T-helper 1 cell treated with Interleukin-12 subunit alpha and Interleukin-12 subunit beta and Interleukin-4 antibody, amounts not matched to agents 30 μg/mL and 1 μg/mL, for 36 hours (primary cell): ENCODE results near the gene MBTD1.
"Not testable (repeated sequence)": the region's sequence is repeated elsewhere in the genome, so short reads cannot be mapped to it uniquely, and the experiment has no call there.

Experiments
- H3K27ac Mint-ChIP-seq: one replicate; pipeline ENCODE4 v1.8.0; 2021; ENCODE audit warnings: mild to moderate bottlenecking, mixed read lengths
- H3K27me3 Mint-ChIP-seq: one replicate; pipeline ENCODE4 v1.8.0; 2021; ENCODE audit warnings: low read depth, mixed read lengths
- H3K36me3 Mint-ChIP-seq: one replicate; pipeline ENCODE4 v1.8.0; 2021; ENCODE audit warnings: low read depth, mixed read lengths
- H3K4me1 Mint-ChIP-seq: one replicate; pipeline ENCODE4 v1.8.0; 2021; ENCODE audit warnings: low read depth, mixed read lengths
- H3K4me3 Mint-ChIP-seq: one replicate; pipeline ENCODE4 v1.8.0; 2021; ENCODE audit warnings: mild to moderate bottlenecking, moderate library complexity, mixed read lengths
- H3K9me3 Mint-ChIP-seq: one replicate; pipeline ENCODE4 v1.8.0; 2021; ENCODE audit warnings: mixed read lengths

The MBTD1 gene

GRCh38 chr17:51231999-51232398 is 27.9 kb downstream of the MBTD1 start:
- H3K27me3 Mint-ChIP-seq, result no peaks in the 10 kb centered on the region
- no peak overlapping the region for H3K27ac Mint-ChIP-seq
- no peak overlapping the region for H3K4me3 Mint-ChIP-seq
- H3K4me1 Mint-ChIP-seq, result peaks cover 6% of the 10 kb centered on the region
- no peaks in the 10 kb centered on the region for H3K9me3 Mint-ChIP-seq
- H3K36me3 Mint-ChIP-seq, result peaks cover 3% of the 10 kb centered on the region

- no peak overlapping the region for H3K27ac Mint-ChIP-seq
- peaks cover 6% of the 10 kb centered on the region for H3K4me1 Mint-ChIP-seq
- no peaks in the 10 kb centered on the region for H3K27me3 Mint-ChIP-seq
- H3K9me3 Mint-ChIP-seq, result no peaks in the 10 kb centered on the region
- no peak overlapping the region for H3K4me3 Mint-ChIP-seq
- H3K36me3 Mint-ChIP-seq, result peaks cover 3% of the 10 kb centered on the region
These were observed 29.5 kb downstream of the MBTD1 start for GRCh38 chr17:51230306-51230705.

GRCh38 chr17:51229889-51230288 is 30.0 kb downstream of the MBTD1 start:
- H3K4me1 Mint-ChIP-seq, result peaks cover 8% of the 10 kb centered on the region
- H3K4me3 Mint-ChIP-seq, result no peak overlapping the region
- peaks cover 5% of the 10 kb centered on the region for H3K36me3 Mint-ChIP-seq
- no peak overlapping the region for H3K27ac Mint-ChIP-seq
- no peaks in the 10 kb centered on the region for H3K9me3 Mint-ChIP-seq
- H3K27me3 Mint-ChIP-seq, result no peaks in the 10 kb centered on the region

- H3K4me1 Mint-ChIP-seq, result peaks cover 19% of the 10 kb centered on the region
- H3K4me3 Mint-ChIP-seq, result no peak overlapping the region
- no peak overlapping the region for H3K27ac Mint-ChIP-seq
These were observed 31.7 kb downstream of the MBTD1 start for GRCh38 chr17:51228161-51228560.

GRCh38 chr17:51225523-51225922 is 34.3 kb downstream of the MBTD1 start:
- H3K4me1 Mint-ChIP-seq, result peaks cover 18% of the 10 kb centered on the region
- H3K4me3 Mint-ChIP-seq, result not testable (repeated sequence)

More at GRCh38 chr17:51228161-51228560, 31.7 kb downstream of the MBTD1 start:
- Mint-ChIP-seq H3K9me3 (no peaks in the 10 kb centered on the region), H3K27me3 (no peaks in the 10 kb centered on the region), H3K36me3 (peaks cover 14% of the 10 kb centered on the region)

GRCh38 chr17:51224402-51225262 is 35.2 kb downstream of the MBTD1 start:
- Mint-ChIP-seq H3K9me3 (no peaks in the 10 kb centered on the region), H3K36me3 (peaks cover 21% of the 10 kb centered on the region), H3K4me3 (no peak overlapping the region), H3K4me1 (peaks cover 15% of the 10 kb centered on the region), H3K27ac (peak overlapping the region; percentile 50), H3K27me3 (no peaks in the 10 kb centered on the region)

More at GRCh38 chr17:51225523-51225922, 34.3 kb downstream of the MBTD1 start:
- H3K27ac Mint-ChIP-seq, H3K27me3 Mint-ChIP-seq, H3K9me3 Mint-ChIP-seq: not testable (repeated sequence)
- peaks cover 16% of the 10 kb centered on the region for H3K36me3 Mint-ChIP-seq

GRCh38 chr17:51221322-51221721 is 38.5 kb downstream of the MBTD1 start:
- Mint-ChIP-seq H3K27ac (no peak overlapping the region), H3K27me3 (no peaks in the 10 kb centered on the region)

GRCh38 chr17:51217946-51218345 is 41.9 kb downstream of the MBTD1 start:
- Mint-ChIP-seq H3K9me3 (no peaks in the 10 kb centered on the region), H3K27ac (no peak overlapping the region), H3K27me3 (no peaks in the 10 kb centered on the region), H3K36me3 (peaks cover 23% of the 10 kb centered on the region), H3K4me3 (no peak overlapping the region), H3K4me1 (no peaks in the 10 kb centered on the region)

More at GRCh38 chr17:51221322-51221721, 38.5 kb downstream of the MBTD1 start:
- no peak overlapping the region for H3K4me3 Mint-ChIP-seq
- H3K4me1 Mint-ChIP-seq, result peaks cover 15% of the 10 kb centered on the region
- no peaks in the 10 kb centered on the region for H3K9me3 Mint-ChIP-seq
- H3K36me3 Mint-ChIP-seq, result peaks cover 35% of the 10 kb centered on the region

GRCh38 chr17:51214920-51215319 is 44.9 kb downstream of the MBTD1 start:
- H3K4me1 Mint-ChIP-seq, result no peaks in the 10 kb centered on the region
- no peak overlapping the region for H3K4me3 Mint-ChIP-seq
- peaks cover 18% of the 10 kb centered on the region for H3K36me3 Mint-ChIP-seq
- no peak overlapping the region for H3K27ac Mint-ChIP-seq
- H3K9me3 Mint-ChIP-seq, result no peaks in the 10 kb centered on the region
- no peaks in the 10 kb centered on the region for H3K27me3 Mint-ChIP-seq

GRCh38 chr17:51203838-51204237 is 56.0 kb downstream of the MBTD1 start:
- no peaks in the 10 kb centered on the region for H3K27me3 Mint-ChIP-seq
- H3K36me3 Mint-ChIP-seq, result peaks cover 21% of the 10 kb centered on the region
- no peaks in the 10 kb centered on the region for H3K9me3 Mint-ChIP-seq
- no peak overlapping the region for H3K27ac Mint-ChIP-seq
- peaks cover 3% of the 10 kb centered on the region for H3K4me1 Mint-ChIP-seq
- H3K4me3 Mint-ChIP-seq, result no peak overlapping the region

GRCh38 chr17:51200846-51201245 is 59.0 kb downstream of the MBTD1 start:
- no peak overlapping the region for H3K4me3 Mint-ChIP-seq
- peaks cover 22% of the 10 kb centered on the region for H3K36me3 Mint-ChIP-seq
- peaks cover 3% of the 10 kb centered on the region for H3K4me1 Mint-ChIP-seq
- H3K27ac Mint-ChIP-seq, result peak overlapping the region; percentile 55
- H3K9me3 Mint-ChIP-seq, result no peaks in the 10 kb centered on the region
- H3K27me3 Mint-ChIP-seq, result no peaks in the 10 kb centered on the region

- peaks cover 3% of the 10 kb centered on the region for H3K4me1 Mint-ChIP-seq
- peak overlapping the region; percentile 64 for H3K27ac Mint-ChIP-seq
- no peaks in the 10 kb centered on the region for H3K9me3 Mint-ChIP-seq
- H3K36me3 Mint-ChIP-seq, result peaks cover 19% of the 10 kb centered on the region
- no peak overlapping the region for H3K4me3 Mint-ChIP-seq
- H3K27me3 Mint-ChIP-seq, result no peaks in the 10 kb centered on the region
These were observed 59.6 kb downstream of the MBTD1 start for GRCh38 chr17:51200295-51200694.

- no peaks in the 10 kb centered on the region for H3K27me3 Mint-ChIP-seq
- no peak overlapping the region for H3K27ac Mint-ChIP-seq
- peaks cover 3% of the 10 kb centered on the region for H3K4me1 Mint-ChIP-seq
- H3K36me3 Mint-ChIP-seq, result peaks cover 17% of the 10 kb centered on the region
- H3K9me3 Mint-ChIP-seq, result no peaks in the 10 kb centered on the region
- H3K4me3 Mint-ChIP-seq, result no peak overlapping the region
These were observed 62.1 kb downstream of the MBTD1 start for GRCh38 chr17:51197754-51198153.

GRCh38 chr17:51191895-51192294 is 68.0 kb downstream of the MBTD1 start:
- Mint-ChIP-seq H3K4me1 (no peaks in the 10 kb centered on the region), H3K9me3 (no peaks in the 10 kb centered on the region), H3K27ac (no peak overlapping the region), H3K36me3 (peaks cover 16% of the 10 kb centered on the region), H3K27me3 (no peaks in the 10 kb centered on the region), H3K4me3 (no peak overlapping the region)

GRCh38 chr17:51189628-51190027 is 70.2 kb downstream of the MBTD1 start:
- no peaks in the 10 kb centered on the region for H3K27me3 Mint-ChIP-seq
- H3K9me3 Mint-ChIP-seq, result no peaks in the 10 kb centered on the region
- H3K4me3 Mint-ChIP-seq, result no peak overlapping the region
- no peaks in the 10 kb centered on the region for H3K4me1 Mint-ChIP-seq
- H3K36me3 Mint-ChIP-seq, result peaks cover 25% of the 10 kb centered on the region
- no peak overlapping the region for H3K27ac Mint-ChIP-seq
